NCI-H2107 treated with DMSO at 0.1 percent for 48 hours (cell line): ENCODE measurements around the gene LSM4.
"Not testable (repeated sequence)": the region's sequence is repeated elsewhere in the genome, so short reads cannot be mapped to it uniquely, and the experiment has no call there.

Experiments
- DNase-seq: peaks from one replicate; lab custom pipeline; 2025; ENCODE audit not compliant: unreplicated experiment; lab: John Stamatoyannopoulos, UW

LSM4 gene

DNA sequence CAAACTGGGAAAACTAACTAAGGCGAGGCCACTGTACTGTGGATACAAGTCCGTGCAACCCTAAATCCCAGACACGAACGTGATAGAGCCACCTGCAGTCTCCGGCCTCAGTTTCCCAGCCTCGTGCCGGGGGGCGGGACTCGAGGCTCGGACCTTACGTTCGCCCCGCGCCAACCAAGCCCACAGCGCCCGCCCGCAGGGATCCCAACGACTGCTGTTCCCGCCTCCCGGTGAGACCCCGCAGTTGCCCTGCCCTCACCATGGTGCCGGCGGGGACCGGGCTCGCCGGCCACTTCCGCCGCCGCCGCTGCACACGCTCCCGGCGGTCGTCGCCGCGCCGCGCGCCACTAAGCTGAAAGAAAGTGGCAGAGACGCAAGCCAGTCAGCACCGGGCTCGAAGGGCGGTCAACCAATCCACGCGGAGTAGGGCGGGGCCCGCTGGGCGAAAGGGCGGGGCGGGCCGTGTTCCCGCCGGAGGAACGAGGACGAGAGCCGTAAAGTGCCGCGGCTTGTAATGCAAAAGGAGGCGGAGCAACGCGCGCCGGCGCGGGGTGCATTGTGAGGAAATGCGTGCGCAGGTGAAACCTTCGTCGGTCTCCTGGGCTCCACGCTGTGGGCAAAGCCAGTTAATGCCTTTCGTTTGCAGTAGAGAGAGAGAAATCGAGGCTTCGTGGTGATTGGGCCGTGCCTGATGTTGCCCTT, at the start of gene LSM4:
TSS of gene LSM4 (minus strand) at position 318 of the 702 bp plus-strand sequence. CDS start at position 262, 56 bp downstream.
- DNase-seq, result peak; percentile 96

- DNase-seq, result no peak
Observed at GRCh38 chr19:18368504-18369222, 45.8 kb upstream of the LSM4 start.

DNA sequence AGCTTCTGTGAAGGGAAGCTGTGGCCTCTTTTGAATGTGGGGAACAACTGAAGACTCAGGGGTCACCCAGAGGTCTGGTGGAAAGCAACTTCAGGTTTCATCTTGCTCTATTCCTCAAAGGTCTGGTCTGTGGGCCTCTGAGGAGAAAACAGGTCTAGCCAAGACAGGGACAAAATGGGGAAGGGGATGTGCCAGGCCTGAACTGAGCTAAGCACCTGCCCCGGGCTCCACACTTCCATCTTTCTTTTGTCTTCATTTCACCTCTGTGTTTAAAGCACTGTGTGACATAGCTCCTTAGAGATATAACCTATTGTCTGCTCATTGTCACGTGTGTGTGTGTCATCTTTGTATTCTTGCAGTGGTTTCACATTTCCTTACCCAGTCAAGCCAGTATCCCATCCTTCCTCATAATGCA, 43.2 kb upstream of the LSM4 start:
- DNase-seq, result no peak

DNA sequence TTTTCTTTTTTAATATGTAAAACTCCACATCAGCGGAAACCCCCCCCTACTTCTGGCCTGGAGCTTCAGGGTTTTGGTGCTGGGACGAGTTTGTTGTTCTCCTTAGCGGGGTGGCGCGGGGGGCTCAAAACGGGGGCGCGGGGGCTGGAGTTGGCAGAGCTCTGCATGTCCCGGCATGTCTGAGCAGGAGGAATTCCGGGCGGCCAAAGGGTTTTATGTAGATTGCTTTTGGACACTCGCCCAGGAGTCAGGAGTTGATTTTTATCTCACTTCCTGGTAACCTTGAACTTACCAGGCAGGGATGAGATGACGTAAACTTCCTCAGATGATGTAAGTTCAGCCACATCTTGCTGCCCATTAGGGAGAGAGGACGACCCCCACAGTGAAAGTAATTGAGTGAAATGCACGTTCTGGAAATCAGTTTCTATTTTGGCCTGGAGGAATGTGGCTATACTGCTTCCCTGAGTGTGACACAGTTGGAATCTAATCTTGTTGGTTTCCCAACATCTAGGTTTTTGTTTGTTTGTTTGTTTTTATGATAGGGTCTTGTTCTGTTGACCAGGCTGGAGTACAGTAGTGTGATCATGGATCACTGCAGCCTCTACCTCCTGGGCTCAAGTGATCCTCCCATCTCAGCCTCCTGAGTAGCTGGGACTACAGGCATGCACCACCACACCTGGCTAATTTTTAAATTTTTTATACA, 42.1 kb upstream of the LSM4 start:
- DNase-seq, result peak; percentile 29

- not testable (repeated sequence) for DNase-seq
Observed at GRCh38 chr19:18364277-18364825, 41.5 kb upstream of the LSM4 start.

DNA sequence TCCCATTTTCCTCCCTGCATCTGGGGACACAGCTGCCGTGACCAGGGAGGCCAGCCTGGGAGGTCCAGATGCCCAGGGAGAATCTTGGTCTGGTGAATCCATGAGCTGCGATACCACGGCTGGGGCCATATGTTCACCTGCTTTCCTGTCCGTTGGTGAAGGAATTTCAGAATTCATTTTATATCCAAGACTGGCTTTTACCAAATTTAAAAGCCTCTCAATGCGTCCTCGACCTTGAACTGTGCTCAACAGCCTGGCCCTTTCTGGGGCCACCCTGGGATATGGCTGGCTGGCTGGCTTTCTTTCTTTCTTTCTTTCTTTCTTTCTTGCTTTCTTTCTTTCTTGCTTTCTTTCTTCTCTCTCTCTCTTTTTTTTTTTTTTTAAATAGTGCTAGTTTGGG, 40.9 kb upstream of the LSM4 start:
- no peak for DNase-seq

GRCh38 chr19:18362934-18363542, 40.2 kb upstream of the LSM4 start:
- no peak for DNase-seq

- no peak for DNase-seq
Observed at GRCh38 chr19:18361646-18362045, 38.8 kb upstream of the LSM4 start.

GRCh38 chr19:18357041-18357440, 34.2 kb upstream of the LSM4 start:
- no peak for DNase-seq

DNA sequence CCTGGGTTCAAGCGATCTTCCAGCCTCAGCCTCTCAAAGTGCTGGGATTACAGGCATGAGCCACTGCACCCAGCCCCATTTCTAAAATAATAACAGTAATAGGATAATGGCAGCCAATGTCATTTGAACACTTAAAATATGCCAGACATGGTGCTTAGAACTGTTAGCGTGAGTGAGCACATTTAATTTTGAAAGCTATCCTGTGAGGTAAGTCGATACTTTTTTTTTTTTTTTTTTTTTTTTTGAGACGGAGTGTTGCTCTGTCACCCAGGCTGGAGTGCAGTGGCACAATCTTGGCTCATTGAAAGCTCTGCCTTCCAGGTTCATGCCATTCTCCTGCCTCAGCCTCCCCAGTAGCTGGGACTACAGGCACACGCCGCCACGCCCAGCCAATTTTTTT, 31.9 kb upstream of the LSM4 start:
- DNase-seq, result not testable (repeated sequence)

DNA sequence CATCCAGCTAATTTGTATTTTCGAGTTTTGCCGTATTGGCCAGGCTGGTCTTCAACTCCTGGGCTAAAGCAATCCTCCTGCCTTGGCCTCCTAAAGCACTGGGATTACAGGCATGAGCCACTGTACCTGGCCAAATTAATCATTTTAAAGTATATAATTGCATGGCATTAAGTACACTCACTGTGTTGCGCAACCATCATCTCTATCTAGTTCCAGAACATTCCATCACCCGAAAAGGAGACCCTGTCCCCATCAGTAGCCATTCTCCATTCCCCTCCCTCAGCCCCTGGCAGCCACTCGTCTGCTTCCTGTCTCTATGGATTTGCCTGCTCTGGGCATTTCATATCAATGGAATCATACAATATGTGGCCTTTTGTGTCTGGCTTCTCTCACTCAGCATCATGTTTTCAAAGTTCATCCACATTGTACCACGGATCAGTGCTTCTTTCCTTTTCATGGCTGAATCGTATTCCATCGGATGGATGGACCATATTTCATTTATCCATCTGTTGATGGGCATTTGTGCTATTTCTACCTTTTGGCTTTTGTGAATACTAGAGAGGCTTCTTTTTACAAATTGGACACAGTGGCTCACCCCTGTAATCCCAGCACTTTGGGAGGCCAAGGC, 30.6 kb upstream of the LSM4 start:
- no peak for DNase-seq

DNA sequence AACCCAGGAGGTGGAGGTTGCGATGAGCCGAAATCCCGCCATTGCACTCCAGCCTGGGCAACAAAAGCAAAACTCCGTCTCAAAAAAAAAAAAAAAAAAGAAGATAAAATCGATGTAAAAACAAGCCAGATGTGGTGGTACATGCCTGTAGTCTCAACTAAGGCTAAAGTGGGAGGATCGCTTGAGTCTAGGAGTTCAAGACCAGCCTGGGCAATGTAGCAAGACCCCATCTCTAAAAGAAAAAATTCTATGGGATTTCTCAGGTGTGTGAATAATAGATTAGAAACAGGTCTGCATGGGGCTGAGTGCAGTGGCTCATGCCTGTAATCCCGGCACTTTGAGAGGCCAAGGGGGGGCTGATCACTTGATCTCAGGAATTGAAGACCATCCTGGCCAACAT, 28.7 kb upstream of the LSM4 start:
- DNase-seq, result no peak

- DNase-seq, result no peak
Observed at GRCh38 chr19:18350490-18350889, 27.6 kb upstream of the LSM4 start.

GRCh38 chr19:18349524-18350128, 26.8 kb upstream of the LSM4 start:
- DNase-seq, result no peak

GRCh38 chr19:18348818-18349339, 26.0 kb upstream of the LSM4 start:
- DNase-seq, result not testable (repeated sequence)

DNA sequence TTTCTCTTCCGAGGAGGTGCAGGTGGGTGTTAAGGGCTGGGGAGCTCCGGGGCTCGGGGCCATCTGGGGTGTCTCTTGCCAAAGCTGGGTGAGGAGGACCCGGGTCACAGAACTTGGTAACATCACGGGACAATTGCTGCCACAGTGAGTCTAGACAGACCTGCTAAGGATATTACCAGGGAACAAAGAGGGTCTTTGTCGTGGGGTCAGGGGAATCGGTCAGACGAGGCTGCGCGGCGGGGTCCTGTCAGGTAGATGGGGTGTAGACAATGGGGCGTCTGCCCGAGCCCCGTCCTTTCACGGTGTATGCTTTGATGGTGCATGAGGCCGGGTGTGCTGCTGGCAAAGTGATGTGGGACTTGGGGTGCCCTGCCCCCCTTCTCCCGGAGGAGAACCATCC, 25.3 kb upstream of the LSM4 start:
- no peak for DNase-seq

DNA sequence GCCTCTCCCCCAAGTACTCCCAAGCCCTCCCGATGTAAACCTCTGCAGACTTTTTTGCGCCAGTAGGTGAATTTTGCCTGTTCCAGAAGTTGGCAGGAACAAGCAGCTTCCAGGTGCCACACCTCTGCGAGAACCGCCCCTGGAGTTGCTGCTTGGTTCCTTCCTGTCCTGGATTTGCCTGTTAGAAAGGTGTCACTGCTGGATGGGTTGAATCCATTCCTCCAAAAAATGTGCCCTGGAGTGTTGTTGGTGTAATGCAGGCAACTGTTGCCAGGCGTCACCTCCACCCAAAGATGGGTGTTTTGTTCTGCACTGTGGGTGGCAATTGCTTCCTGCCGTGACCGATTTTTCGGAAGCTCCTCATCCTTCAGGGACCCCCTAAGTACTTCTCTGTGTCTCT, 23.2 kb upstream of the LSM4 start:
- DNase-seq, result no peak

GRCh38 chr19:18345296-18345695, 22.4 kb upstream of the LSM4 start:
- DNase-seq, result no peak

GRCh38 chr19:18344582-18344950, 21.7 kb upstream of the LSM4 start:
- no peak for DNase-seq

- no peak for DNase-seq
Observed at GRCh38 chr19:18342090-18342632, 19.3 kb upstream of the LSM4 start.
